Measurements from ENCODE around the gene C13orf46.

Gene C13orf46

DNA sequence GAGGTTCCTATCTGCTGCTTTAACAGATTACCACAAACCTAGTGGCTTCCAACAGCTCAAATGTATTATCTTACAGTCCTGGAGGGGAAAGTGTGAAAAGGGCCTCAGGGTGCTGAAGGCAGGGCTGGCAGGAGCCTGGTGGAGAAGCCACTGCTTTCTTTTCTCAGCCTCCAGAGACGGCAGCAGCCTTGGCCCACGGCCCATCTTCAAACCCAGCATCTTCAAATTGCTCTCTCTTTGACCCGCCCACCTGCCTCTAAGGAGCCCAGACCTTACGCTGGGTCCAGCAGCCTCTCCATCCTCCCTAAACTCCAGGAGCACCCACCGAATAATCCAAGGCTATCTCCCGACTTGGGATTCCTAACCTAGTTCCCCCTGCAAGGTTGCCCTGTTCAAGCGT, 35.6 kb downstream of the C13orf46 start:
- H3K4me3 ChIP-seq (ENCODE audit: low read depth in 1 of 2, low read length in 2 of 2), result no peak overlapping the region
- no peak overlapping the region for H3K9ac ChIP-seq (ENCODE audit: low read depth in 1 of 2, low read length in 2 of 2)
- no peak overlapping the region for H3K27ac ChIP-seq (ENCODE audit: low read depth, low read length)
- peaks cover 36 to 44% of the 10 kb centered on the region in 2 donors for H3K4me1 ChIP-seq (ENCODE audit: control insufficient read depth in 1 of 2, insufficient read depth in 2 of 2, low read length in 2 of 2)
- H3K9me3 ChIP-seq (ENCODE audit: control insufficient read depth in 1 of 2, low read length in 2 of 2), result no peaks in the 10 kb centered on the region
- H3K27me3 ChIP-seq (ENCODE audit: control insufficient read depth in 1 of 2, insufficient read depth in 2 of 2, low read length in 2 of 2), result peaks cover 8 to 11% of the 10 kb centered on the region in 2 donors
- no peaks in the 10 kb centered on the region for H3K36me3 ChIP-seq (ENCODE audit: control insufficient read depth in 1 of 2, insufficient read depth in 2 of 2, low read length in 2 of 2)

DNA sequence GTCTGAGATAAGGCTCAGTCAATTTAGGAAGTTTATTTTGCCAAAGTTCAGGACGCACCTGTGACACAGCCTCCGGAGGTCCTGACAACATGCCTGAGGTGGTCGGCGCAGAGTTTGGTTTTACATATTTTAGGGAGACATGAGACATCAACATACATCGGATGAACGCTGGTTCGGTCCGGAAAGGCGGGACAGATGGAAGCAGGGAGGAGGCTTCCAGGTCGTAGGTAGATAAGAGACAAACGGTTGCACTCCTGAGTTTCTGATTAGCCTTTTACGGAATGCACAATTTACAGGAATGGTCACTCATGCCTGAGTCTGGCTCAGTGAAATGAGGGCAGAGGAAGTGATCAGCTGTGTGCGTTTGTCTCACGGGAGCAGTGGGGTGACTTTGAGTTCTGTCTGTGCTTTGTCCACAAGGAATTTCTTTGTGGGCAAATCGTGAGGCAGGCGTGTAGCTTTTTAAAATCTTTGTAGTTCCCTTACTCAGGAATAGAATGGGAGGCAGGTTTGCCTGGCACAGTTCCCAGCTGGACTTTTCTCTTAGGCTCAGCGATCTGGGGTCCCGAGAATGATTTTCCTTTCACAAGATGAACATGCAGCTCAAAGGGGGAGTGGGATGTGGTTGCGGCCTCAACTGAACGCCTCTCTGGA, 36.2 kb downstream of the C13orf46 start:
- peaks cover 36 to 44% of the 10 kb centered on the region in 2 donors for H3K4me1 ChIP-seq (ENCODE audit: control insufficient read depth in 1 of 2, insufficient read depth in 2 of 2, low read length in 2 of 2)
- peaks cover 8 to 11% of the 10 kb centered on the region in 2 donors for H3K27me3 ChIP-seq (ENCODE audit: control insufficient read depth in 1 of 2, insufficient read depth in 2 of 2, low read length in 2 of 2)
- no peak overlapping the region for H3K9ac ChIP-seq (ENCODE audit: low read depth in 1 of 2, low read length in 2 of 2)
- H3K9me3 ChIP-seq (ENCODE audit: control insufficient read depth in 1 of 2, low read length in 2 of 2), result no peaks in the 10 kb centered on the region
- no peaks in the 10 kb centered on the region for H3K36me3 ChIP-seq (ENCODE audit: control insufficient read depth in 1 of 2, insufficient read depth in 2 of 2, low read length in 2 of 2)
- peak overlapping the region; percentile 3 to 36 for H3K4me3 ChIP-seq (ENCODE audit: low read depth in 1 of 2, low read length in 2 of 2)
- no peak overlapping the region for H3K27ac ChIP-seq (ENCODE audit: low read depth, low read length)

DNA sequence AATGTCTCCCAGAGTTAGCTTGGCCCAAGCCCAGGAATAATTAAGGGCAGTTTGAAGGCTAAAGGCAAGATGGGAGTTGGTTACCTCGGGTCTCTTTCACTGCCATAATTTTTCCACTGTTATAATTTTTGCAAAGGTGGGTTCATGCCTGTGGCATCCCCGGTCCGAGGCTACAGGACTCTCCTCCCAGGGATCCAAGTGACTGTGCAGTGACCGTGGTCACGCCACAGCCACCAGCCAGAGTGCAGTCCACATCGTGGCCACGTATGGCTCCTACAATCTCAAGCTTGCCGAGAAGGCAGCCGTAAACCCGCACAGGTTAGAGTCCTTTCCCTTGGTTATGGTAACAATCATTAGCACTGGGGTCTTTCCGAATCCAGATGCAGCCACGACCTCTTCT, 36.8 kb downstream of the C13orf46 start:
- Histone ChIP-seq H3K9ac (ENCODE audit: low read depth in 1 of 2, low read length in 2 of 2) (no peak overlapping the region), H3K36me3 (ENCODE audit: control insufficient read depth in 1 of 2, insufficient read depth in 2 of 2, low read length in 2 of 2) (no peaks in the 10 kb centered on the region), H3K9me3 (ENCODE audit: control insufficient read depth in 1 of 2, low read length in 2 of 2) (no peaks in the 10 kb centered on the region), H3K4me3 (ENCODE audit: low read depth in 1 of 2, low read length in 2 of 2) (peak overlapping the region; percentile 3 to 36), H3K27me3 (ENCODE audit: control insufficient read depth in 1 of 2, insufficient read depth in 2 of 2, low read length in 2 of 2) (peaks cover 8 to 11% of the 10 kb centered on the region in 2 donors), H3K27ac (ENCODE audit: low read depth, low read length) (no peak overlapping the region), H3K4me1 (ENCODE audit: control insufficient read depth in 1 of 2, insufficient read depth in 2 of 2, low read length in 2 of 2) (peaks cover 36 to 44% of the 10 kb centered on the region in 2 donors)

DNA sequence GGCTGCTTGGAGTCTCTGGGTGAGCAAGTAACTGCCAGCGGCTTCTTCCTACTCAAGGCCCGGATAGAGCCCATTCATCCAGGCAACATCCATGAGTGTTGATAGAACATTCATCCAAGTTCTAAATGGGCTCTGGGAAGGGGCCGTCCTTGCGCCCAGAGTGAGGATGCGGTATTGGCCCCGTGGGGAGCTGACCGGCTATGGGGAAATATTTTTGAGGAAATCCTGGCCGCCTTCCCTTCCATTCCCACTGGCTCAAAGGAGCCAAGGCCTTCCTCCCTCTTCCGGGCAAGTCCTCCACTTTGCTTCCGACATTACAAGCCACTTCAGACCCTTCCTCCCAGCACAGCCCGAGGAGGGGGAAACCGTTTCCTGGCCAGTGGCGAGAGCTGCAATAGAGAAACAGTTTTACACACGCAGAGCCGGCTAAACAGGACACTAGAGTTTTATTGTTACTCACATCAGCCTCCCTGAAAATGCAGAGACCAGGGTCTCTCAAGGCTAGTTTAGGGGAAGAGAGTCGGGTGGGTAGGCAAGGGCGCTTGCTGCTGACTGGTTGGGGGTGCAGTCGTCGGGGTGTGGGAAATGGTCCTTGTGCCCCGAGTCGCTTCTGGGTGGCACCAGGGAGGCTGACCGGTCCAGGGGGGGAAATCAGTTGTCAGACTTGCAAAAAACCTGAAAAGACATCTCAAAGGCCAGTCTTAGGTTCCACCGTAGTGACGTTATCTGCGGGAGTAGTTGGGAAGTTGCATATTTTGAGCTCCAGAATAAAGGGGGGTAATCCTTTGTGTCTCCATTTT, 37.5 kb downstream of the C13orf46 start:
- Histone ChIP-seq H3K27ac (ENCODE audit: low read depth, low read length) (no peak overlapping the region), H3K9me3 (ENCODE audit: control insufficient read depth in 1 of 2, low read length in 2 of 2) (no peaks in the 10 kb centered on the region), H3K36me3 (ENCODE audit: control insufficient read depth in 1 of 2, insufficient read depth in 2 of 2, low read length in 2 of 2) (no peaks in the 10 kb centered on the region), H3K4me1 (ENCODE audit: control insufficient read depth in 1 of 2, insufficient read depth in 2 of 2, low read length in 2 of 2) (peaks cover 32 to 41% of the 10 kb centered on the region in 2 donors), H3K9ac (ENCODE audit: low read depth in 1 of 2, low read length in 2 of 2) (no peak overlapping the region), H3K4me3 (ENCODE audit: low read depth in 1 of 2, low read length in 2 of 2) (no peak overlapping the region), H3K27me3 (ENCODE audit: control insufficient read depth in 1 of 2, insufficient read depth in 2 of 2, low read length in 2 of 2) (peaks cover 8 to 11% of the 10 kb centered on the region in 2 donors)

DNA sequence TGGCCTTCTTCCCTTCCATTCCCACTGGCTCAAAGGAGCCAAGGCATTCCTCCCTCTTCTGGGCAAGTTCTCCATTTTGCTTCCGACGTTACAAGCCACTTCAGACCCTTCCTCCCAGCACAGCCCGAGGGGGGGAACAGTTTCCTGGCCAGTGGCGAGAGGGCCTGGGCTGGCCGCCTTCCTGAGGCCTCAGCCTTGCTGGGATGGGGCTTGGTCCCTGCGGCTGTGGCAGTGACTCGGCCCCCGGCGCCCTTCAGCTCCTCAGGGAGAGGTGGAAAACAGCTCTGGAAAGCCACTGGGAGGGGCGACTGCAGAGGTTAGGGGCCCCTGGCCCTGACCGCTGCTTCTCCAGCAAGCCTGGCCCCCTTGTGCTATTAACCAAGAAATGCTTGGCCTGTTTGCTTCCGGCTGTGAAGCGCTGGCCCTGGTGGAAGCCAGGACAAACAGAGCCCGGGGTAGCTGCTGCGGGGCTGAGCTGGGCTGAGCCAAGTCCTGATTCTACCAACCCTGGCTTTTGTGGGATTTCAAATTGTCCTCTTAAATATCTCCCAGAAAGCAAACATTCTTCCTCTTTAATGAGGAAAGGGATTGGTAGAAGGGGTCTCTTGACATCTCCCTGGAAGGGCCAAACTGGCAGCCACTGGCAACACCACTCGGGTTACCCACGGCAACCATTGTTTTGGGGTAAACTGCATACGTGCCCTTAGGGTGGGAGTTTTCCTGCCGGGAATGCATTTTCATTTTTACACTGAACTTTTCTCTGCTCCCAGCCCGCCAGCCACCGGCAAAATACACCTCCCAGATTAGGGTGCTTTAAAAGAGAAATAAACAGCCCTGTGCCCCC, 38.7 kb downstream of the C13orf46 start:
- Histone ChIP-seq H3K36me3 (ENCODE audit: control insufficient read depth in 1 of 2, insufficient read depth in 2 of 2, low read length in 2 of 2) (no peaks in the 10 kb centered on the region), H3K4me3 (ENCODE audit: low read depth in 1 of 2, low read length in 2 of 2) (no peak overlapping the region), H3K27ac (ENCODE audit: low read depth, low read length) (no peak overlapping the region), H3K9me3 (ENCODE audit: control insufficient read depth in 1 of 2, low read length in 2 of 2) (no peaks in the 10 kb centered on the region), H3K27me3 (ENCODE audit: control insufficient read depth in 1 of 2, insufficient read depth in 2 of 2, low read length in 2 of 2) (peaks cover 8 to 11% of the 10 kb centered on the region in 2 donors), H3K9ac (ENCODE audit: low read depth in 1 of 2, low read length in 2 of 2) (no peak overlapping the region), H3K4me1 (ENCODE audit: control insufficient read depth in 1 of 2, insufficient read depth in 2 of 2, low read length in 2 of 2) (peaks cover 31 to 38% of the 10 kb centered on the region in 2 donors)

DNA sequence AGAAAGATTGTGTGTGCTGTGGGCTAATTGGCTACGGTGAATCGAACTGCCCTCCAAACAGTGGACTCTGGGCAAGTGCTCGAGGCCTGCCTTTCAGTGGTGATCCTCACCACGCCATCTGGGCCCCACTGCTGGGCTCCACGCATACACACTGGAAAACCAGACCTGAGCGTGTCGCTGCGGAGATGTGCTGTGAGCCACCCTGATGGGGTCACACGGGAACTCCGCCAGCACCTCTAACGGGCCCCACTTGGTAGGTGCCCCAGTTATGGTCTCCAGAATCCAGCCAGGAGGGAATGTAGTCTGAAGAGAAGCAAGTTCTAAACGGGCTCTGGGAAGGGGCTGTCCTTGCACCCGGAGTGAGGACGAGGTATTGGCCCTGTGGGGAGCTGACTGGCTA, 39.3 kb downstream of the C13orf46 start:
- Histone ChIP-seq H3K9me3 (ENCODE audit: control insufficient read depth in 1 of 2, low read length in 2 of 2) (no peaks in the 10 kb centered on the region), H3K36me3 (ENCODE audit: control insufficient read depth in 1 of 2, insufficient read depth in 2 of 2, low read length in 2 of 2) (no peaks in the 10 kb centered on the region), H3K4me1 (ENCODE audit: control insufficient read depth in 1 of 2, insufficient read depth in 2 of 2, low read length in 2 of 2) (peaks cover 28 to 32% of the 10 kb centered on the region in 2 donors), H3K9ac (ENCODE audit: low read depth in 1 of 2, low read length in 2 of 2) (no peak overlapping the region), H3K27ac (ENCODE audit: low read depth, low read length) (no peak overlapping the region), H3K27me3 (ENCODE audit: control insufficient read depth in 1 of 2, insufficient read depth in 2 of 2, low read length in 2 of 2) (peaks cover 7 to 8% of the 10 kb centered on the region in 2 donors), H3K4me3 (ENCODE audit: low read depth in 1 of 2, low read length in 2 of 2) (no peak overlapping the region)

DNA sequence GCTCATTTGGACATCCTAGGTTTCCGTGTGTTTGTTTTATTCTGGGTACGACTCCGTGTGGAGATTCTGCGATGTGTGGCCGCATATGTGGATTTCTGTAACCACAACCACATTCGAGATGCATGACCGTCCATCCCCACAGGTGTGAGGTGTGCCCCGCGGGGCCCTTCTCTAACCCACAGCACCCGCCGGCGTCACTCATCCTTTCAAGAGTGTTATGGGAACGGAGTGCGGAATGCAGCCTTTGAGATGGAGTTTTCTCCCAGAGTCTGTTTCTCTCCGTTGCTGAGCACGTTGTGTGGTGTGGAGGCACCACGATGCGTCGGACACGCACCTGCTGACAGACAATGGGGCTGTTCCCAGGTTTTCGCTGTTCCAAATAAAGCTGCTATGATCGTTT, 40.0 kb downstream of the C13orf46 start:
- Histone ChIP-seq H3K4me3 (ENCODE audit: low read depth in 1 of 2, low read length in 2 of 2) (no peak overlapping the region), H3K4me1 (ENCODE audit: control insufficient read depth in 1 of 2, insufficient read depth in 2 of 2, low read length in 2 of 2) (peaks cover 23 to 29% of the 10 kb centered on the region in 2 donors), H3K27ac (ENCODE audit: low read depth, low read length) (no peak overlapping the region), H3K36me3 (ENCODE audit: control insufficient read depth in 1 of 2, insufficient read depth in 2 of 2, low read length in 2 of 2) (no peaks in the 10 kb centered on the region), H3K9ac (ENCODE audit: low read depth in 1 of 2, low read length in 2 of 2) (no peak overlapping the region), H3K9me3 (ENCODE audit: control insufficient read depth in 1 of 2, low read length in 2 of 2) (no peaks in the 10 kb centered on the region), H3K27me3 (ENCODE audit: control insufficient read depth in 1 of 2, insufficient read depth in 2 of 2, low read length in 2 of 2) (peaks cover under 1 to 8% of the 10 kb centered on the region in 2 donors)

DNA sequence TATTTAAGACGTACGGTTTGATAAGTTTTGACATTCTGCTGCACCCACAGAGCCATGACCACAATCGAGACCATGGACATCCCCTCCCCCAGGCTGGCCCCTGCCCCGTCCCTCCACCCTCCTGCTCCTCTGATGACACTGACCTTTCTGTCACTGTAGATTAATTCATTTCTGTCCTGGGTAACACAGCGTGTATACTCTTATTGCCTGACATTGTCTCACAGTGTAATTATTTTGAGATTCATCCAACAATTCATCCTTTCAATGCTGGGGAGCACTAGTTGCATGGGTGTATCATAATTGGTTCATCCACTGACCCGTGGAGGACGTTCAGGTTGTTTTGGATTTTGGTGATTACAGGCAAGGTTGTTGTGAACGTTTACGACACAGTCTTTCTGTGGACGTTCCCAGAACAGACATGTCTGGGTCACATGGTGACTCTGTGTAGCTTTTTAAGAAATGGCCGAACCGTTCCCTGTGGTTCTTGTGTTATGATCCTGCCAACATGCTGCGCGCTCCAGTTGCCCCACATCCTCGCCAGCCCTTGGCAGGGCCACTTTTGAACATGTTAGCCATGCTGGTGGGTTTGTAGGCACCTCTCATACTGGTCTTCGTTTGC, 41.9 kb downstream of the C13orf46 start:
- H3K27ac ChIP-seq (ENCODE audit: low read depth, low read length), result no peak overlapping the region
- no peak overlapping the region for H3K9ac ChIP-seq (ENCODE audit: low read depth in 1 of 2, low read length in 2 of 2)
- H3K9me3 ChIP-seq (ENCODE audit: control insufficient read depth in 1 of 2, low read length in 2 of 2), result no peaks in the 10 kb centered on the region
- peaks cover 0 to under 1% of the 10 kb centered on the region in 2 donors for H3K27me3 ChIP-seq (ENCODE audit: control insufficient read depth in 1 of 2, insufficient read depth in 2 of 2, low read length in 2 of 2)
- peaks cover 11 to 23% of the 10 kb centered on the region in 2 donors for H3K4me1 ChIP-seq (ENCODE audit: control insufficient read depth in 1 of 2, insufficient read depth in 2 of 2, low read length in 2 of 2)
- H3K36me3 ChIP-seq (ENCODE audit: control insufficient read depth in 1 of 2, insufficient read depth in 2 of 2, low read length in 2 of 2), result no peaks in the 10 kb centered on the region
- H3K4me3 ChIP-seq (ENCODE audit: low read depth in 1 of 2, low read length in 2 of 2), result no peak overlapping the region

DNA sequence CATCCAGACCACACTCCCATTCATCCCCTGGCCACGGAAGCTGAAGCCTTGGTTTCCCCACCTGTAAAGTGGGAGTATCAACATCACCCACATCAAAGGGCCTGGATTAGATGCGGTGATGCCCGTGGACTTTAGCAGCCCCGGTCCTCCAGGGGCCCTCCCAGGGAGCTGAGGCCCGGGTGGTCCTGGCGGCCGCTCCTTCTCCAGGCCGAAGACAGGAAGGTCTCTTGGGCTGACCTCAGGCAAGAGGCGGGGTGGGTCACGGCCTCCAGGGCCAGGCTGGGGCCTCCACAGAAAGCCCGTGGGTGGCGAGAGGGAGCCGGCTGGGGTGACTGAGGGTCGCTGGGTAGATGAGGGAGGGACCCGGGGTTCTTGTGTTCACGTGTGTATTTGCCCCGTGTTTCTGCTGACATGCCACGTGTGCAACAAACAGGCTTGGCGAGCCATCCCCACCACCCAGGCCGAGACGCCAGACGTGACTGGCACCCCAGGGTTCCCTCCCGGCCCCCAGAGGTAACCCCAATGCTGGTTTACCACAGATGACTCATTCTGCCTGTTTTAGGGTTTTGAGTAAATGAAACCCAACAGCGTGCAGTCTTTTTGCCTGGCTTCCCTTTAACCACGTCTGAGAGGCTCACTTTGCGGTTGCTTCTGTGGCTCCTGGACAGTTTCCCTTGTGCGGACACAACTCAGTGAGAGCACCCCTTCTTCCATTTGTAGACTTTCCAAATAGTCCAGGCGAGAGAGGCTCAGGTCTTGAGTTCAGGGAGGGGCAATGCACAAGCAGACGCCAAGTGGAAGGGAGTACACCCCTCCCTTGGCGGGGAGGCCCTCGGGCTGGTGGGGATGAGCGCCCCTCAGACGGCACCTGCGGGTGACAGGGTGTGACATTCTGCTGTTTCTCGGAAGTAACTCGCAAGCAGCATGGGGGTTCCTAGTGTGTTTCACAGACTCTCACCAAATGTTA, 42.9 kb downstream of the C13orf46 start:
- H3K4me3 ChIP-seq (ENCODE audit: low read depth in 1 of 2, low read length in 2 of 2), result no peak overlapping the region
- no peak overlapping the region for H3K27ac ChIP-seq (ENCODE audit: low read depth, low read length)
- peaks cover 0 to 3% of the 10 kb centered on the region in 2 donors for H3K27me3 ChIP-seq (ENCODE audit: control insufficient read depth in 1 of 2, insufficient read depth in 2 of 2, low read length in 2 of 2)
- no peak overlapping the region for H3K9ac ChIP-seq (ENCODE audit: low read depth in 1 of 2, low read length in 2 of 2)
- no peaks in the 10 kb centered on the region for H3K36me3 ChIP-seq (ENCODE audit: control insufficient read depth in 1 of 2, insufficient read depth in 2 of 2, low read length in 2 of 2)
- H3K4me1 ChIP-seq (ENCODE audit: control insufficient read depth in 1 of 2, insufficient read depth in 2 of 2, low read length in 2 of 2), result peaks cover 5 to 20% of the 10 kb centered on the region in 2 donors
- no peaks in the 10 kb centered on the region for H3K9me3 ChIP-seq (ENCODE audit: control insufficient read depth in 1 of 2, low read length in 2 of 2)
